ENCODE measurements around the gene MAS1L.
A peak's percentile ranks its signal among the peaks of the same experiment; 100 is the strongest.

MAS1L gene

DNA sequence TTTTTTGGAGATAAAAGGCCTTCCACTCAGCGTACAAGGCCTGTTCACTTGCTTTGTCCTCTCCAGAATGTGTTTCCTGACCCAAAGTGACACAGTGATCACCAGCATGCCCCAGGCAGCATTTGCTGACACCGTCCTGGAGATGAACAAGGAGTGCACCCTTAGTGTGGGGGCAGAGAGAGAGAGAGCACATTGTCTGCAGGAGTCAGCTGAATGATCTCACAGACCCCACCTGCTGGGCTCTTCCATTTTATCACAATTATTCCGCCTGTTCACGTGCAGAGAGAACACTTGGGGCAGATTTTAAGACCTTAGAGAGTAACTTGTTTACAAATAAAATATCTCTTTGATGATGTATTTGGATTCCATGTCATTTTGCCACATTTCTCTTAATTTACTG, 22.4 kb upstream of the MAS1L start:
- peak; percentile 59 for DNase-seq

DNA sequence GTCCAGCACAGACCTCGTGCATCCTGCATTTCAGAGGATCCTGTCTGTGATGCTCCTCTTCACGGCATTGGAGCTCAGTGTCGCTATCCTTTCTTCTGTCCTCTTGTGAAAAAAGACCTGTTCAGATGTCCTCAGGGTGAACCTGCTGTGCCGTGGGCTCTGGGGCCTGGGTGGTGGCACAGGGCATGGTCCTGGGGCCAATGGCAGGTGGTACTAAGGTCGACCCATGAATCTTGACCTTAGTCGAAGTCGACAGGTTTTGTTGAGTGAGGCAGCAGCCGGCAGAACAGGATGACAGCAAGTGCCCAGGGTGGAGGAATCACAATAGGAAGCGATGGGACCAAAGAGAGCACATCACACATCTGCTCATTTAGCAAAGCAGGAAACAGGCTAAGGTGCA, 22.0 kb upstream of the MAS1L start:
- peak; percentile 27 for DNase-seq

DNA sequence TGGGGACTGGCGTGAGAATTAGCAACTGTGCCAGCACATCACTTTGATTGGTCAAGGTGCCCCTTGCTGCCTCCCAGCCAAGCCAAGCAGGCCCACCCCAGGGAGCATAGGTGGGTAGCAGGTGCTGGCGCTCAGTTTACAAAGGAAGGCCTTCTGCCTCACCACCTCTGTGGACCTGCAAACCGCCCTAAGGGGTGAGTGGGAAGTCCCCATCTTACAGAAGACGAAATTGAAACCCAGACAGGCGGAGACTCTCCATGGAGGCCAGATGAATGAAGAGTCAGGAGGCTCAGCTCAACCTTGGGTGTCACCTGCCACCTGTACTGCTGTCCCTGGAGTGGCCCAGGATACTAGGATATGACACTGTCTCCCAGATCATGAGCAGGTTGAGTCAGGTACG, 21.5 kb upstream of the MAS1L start:
- DNase-seq: peak; percentile 17

DNA sequence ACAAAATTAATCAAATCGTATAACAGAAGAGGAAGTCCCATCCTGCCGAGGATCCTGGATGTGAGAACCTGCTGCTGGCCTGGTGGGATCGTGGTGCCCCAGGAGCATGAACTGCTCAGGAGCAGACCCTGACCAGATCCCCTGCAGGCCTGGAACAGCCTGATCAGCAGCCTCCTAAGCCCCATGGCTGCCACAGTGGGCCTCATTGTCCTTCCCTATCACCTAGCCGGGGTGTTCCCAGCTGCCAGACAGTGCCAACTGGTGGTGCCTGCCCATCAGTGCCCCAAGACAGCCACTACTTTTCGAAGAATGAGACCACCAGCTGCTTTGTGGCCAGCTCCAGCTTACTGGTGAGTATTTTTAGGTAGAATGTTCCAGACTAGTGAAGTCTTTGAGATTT, 19.6 kb upstream of the MAS1L start:
- DNase-seq: no peak

DNA sequence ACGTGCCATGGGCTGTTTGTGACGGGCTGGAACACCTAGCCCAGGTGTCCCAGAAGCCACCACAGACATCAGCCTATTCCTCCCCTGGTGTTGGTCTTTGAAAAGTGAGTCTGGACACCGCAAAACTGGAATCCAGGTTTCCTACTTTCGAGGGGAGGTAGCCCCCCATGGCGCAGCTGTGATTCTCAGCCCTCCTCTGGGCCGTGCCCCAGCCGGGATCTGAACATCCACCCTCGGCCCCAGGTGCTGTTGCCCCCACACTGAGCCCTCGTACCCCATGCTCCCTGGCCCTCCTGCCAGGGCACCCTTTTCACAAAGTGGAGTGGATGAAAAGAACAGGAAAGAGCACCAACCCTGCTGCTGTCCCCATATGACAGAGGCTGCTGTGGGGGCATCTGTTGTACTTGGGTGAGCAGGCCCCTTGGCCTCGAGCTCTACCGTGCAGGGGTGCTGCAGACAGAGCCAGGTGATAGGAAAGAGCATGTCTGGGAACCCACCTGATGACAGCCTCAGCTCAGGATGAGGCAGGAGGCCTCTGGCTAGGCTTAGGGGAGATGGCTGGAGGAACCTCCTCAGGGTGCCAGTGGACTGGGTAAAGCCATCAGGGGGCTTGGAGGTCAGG, 18.8 kb upstream of the MAS1L start:
- DNase-seq: peak; percentile 44

DNA sequence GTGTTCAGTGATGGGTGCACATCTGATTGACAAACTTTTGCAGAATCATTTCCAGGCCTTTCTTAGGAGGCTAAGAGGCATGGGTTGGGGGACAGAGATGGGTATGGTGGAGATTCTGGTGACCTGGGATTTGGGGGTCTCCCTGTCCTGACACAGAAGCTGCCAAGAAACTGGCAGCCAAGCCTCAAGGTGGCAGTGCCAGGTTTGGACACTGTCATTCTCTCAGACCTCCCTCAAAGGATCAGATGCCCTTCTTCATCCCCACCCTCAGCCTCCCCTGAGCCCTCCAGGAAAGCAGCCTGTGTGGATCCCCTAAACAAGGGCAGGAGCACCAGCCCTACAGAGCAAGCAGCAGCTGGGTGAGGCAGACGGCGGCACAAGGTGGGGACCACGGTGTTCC, 18.1 kb upstream of the MAS1L start:
- no peak for DNase-seq

DNA sequence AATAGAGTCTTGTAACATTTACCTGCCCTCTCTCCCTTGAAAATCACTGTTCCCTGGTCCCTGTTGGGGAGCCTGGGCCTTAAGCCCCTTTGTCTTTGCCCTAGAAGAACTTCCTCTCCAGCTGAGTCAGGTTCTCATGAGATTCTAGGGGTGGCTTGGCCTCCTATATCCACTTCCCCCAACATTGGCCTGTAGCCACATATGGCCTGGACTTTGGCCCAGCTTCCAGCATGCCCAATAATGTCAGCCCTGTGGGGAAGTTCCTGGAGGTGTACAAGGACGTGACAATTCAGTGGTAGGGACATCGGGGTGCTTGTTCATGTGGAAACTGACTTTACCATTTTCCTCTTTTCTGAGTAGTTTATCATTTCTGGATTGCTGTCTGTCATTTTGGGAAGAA, 17.2 kb upstream of the MAS1L start:
- no peak for DNase-seq

DNA sequence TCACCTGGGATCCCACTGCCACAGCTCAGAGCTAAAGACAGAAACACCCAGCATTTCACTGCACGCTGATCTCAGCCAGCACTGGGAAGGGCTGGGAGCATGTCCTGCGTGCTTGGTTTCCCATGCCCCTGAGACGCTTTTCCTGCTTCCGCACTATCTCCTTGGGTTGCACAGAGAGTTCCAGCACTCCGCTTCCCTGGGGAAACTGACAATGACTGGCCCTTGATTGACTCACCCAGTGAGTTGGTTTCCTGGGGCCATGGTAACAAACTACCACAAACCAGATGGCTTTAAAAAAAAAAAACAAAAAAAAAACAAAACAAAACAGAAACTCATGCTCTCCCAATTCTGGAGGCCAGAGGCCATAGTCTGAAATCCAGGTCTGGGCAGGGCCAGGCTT, 14.8 kb upstream of the MAS1L start:
- DNase-seq: no peak

DNA sequence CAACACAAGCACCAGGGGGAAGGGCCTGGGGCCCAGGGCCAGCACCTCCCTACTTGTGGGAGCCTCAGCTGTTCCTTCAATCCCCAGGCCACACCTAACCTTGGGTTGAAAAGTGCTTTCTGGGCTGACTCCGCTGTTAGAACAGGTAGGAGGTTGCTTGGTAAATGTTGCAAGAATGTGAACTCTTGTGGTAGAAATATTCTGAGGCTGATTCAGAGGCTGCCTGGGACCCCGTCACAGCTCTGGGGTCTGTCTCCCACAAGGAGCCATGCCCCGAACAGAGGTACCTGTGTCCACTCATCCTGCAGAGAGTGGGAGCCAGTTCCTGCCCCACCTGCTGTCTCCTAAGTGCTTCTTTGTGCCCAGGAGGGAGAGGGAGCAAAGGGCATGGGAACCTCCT, 14.4 kb upstream of the MAS1L start:
- peak; percentile 52 for DNase-seq

DNA sequence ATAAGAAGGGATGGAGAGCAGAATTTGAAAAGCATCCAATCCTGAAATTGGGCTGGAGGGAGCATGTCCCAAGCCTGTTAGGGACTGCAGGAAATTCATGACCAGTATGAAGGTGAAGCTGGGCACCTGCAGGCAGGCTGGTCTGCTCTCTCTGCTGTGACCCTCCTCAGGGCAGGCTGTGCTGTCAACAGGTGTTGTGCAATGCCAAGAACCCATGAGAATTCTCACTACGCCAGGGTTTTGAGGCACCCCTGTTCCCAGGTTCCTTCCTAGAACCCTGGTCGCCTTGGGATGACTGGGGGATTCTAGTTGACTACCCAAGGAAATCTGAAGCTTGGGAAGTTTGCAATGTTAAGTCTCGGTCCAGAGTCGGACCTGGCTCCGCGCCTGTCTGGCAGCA, 13.3 kb upstream of the MAS1L start:
- DNase-seq: no peak

DNA sequence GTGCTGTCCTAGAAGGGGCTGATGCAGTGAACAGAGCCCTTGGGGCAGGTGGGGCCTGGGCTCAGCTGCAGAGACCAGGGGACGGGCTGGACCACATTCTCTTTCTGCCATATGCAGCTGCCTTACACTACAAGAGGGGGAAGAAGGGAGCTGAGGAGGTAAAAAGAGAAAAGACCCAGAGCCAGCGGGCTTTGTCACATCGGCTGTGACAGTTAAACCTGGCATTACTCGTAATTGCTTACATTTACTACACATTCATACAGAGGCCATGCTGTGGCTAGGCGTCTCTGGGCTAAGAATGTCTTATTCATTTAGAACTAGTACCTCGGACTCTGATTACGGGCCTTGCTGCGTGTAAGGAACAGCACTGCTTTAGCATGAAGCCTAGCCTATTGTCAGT, 12.8 kb upstream of the MAS1L start:
- DNase-seq: peak; percentile 33

DNA sequence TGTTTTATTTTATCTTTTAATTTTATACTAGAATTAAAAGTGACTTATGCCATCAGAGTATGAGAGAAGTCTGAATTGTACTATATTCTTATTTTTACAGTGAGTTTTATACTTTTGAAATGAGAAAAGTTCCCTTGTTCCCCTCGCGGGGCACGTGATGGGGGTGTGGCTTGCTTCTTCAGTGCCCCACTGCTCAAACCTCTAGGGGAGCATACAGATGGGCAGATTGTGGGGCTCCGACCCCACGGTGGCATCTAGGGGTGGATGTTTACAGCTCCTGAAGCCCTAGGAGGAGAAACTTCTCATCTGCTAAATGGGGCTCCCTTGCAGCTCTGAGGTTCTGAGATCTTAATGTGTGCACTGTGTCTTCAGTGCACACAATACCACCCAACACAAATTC, 11.9 kb upstream of the MAS1L start:
- DNase-seq: no peak

DNA sequence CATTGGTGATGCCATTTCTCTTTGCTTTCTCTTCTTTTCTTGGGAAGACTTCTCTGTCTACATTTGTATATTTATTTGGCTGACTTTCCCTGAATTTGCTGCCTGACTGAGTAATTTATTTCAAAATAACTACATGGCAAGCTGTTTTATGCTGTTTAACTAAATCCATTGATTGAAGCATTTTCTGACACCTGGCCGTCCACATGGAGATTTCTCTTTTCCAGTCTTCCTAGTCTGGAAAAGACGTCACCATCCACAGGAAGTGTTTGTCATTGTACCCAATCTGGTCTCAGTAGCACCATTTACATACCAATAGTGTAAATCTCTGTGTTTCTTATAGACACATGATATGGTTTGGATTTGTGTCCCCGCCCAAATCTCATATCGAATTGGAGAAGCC, 9.2 kb upstream of the MAS1L start:
- no peak for DNase-seq

DNA sequence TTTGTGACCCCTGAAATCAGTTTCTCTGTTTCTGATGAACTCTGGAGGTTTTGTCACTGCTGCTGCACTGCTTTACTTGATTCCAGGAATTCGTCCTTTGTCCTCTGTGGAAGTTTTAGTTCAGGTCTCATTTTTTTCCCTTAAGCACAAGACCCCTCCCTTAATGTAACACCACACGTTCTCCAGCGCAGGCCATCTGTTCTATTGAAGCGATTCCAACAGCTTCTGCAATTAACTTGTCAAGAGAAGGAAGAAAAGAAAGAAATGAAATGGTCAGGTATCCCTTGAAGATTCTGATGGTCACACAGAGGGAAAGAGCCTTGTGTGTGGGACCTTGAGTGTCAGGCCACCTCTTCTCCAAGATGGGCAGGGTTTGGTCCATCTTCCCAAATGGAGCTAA, 7.8 kb upstream of the MAS1L start:
- DNase-seq: no peak

DNA sequence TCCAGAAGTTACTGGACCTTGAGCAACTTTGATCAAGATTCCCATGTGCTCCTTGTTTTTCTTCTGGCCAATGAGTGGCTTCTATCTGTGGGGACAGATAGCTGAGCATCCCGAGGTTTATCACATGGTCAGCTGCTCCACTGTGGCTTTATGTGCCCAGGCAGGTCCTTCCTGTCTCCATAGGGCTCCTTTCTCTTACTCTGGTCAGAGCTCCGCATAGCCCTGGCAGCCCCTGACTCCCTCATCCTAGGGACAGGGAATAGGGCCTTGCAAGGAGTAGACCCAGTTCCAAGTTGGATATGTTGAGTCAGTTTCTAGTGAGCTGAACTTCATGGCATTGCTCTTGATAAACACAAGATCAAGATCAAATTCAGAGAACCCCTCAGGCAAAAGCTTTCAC, 6.4 kb upstream of the MAS1L start:
- peak; percentile 28 for DNase-seq

DNA sequence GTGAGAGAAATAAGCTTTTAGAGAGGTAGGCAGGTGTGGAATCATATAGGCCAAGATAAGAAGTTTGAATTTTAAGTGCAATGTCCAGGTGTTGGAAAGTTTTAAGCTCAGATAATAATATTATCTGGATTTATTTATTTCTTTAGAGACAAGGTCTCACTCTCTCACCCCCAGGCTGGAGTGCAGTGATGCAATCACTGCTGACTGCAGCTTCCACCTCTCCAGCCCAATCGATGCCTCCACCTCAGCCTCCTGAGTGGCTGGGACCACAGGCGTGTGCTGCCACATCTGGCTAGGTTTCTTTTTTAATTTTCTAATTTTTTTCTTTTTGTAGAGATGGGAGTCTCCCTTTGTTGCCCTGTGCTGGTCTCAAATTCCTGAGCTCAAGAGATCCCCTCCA, 5.5 kb upstream of the MAS1L start:
- no peak for DNase-seq

DNA sequence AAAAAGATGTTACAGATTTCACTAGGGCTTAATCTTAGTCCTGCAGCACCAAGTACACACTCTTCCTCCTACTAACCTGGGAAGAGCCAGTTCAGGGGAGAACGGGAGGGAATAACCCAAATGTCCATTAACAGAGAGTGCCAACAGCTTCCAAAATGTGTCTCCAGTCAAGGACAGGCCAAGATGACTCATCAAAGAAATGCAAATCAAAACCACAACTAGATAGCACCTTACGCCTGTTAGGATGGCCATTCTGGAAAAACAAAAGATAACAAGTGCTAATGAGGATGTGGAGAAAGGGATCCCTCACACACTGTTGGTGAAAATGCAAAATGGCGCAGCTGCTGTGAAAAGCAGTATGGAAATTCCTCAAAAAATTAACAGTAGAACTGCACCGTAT, 3.8 kb upstream of the MAS1L start:
- DNase-seq: no peak

DNA sequence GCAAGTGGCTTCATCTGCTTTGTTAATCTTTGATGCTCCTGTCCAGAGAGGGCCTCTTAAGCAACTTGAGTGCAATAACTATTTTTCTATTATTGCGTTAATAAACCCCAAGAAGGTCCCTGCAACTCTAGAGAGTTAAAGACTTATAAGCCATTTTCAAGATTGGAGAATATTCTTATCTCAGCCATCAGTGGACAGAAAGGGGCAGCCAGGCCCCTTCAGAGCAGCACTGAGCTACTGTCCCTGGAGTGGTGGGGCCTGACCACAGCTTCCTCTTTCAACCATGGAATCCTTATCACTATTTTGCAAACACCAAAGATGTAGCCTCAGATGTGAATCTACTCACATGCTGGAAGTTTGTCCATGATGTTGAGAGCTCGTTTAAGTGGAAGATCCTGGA, 2.8 kb upstream of the MAS1L start:
- DNase-seq: no peak

DNA sequence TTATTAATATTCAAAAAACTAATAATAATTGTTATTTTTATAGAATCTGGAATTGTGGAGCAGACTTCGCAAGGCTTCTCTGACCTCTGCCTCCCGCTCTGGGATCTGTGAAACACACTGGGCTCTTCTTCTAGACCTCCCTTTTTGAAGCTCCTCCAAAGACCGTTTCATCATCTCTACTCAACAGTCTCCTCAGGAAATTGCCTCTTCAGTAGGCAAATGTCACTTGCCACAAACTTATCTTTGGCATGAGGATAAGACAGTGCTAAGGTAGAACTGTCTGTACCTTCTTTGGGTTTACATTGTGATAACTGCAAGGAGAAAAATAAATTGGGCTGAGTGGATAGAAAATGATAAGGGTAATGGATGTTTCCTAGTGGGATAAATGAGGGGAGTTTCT, 2.3 kb upstream of the MAS1L start:
- no peak for DNase-seq

DNA sequence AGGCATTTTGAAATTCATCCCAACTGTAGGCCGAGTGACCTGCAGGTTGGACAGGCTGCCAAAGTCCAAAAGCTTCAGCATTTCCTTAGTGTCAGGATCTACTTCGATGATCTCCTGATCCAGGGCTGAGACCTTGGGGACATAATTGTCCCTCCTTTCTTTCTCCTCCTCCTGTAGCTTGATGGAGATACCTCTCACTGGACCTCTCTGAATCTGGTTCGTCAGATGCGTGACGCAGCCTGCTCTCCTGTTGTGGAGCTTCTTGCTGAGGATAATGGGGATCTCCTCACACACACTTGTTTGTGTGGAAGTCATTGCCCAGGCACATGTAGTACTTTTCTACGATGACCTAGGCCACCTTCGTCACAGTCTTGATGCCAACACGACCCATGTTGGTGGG, 1.5 kb upstream of the MAS1L start:
- DNase-seq: no peak

DNA sequence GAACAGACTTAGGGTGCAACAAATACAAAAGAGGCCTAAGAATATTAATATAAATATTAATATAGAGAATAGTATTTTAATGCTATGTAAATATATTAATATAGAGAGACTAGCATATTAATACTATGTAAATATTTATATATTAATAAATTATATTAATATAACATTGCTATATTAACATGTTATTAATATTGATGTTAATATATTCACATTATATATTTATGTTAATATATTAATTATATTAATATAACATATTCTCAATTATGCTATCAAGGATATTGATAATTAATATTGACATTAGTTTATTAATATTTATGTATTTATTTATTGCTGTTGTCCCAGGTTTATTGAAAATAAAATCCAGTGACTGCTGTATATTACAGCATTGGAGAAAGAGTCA, 1.1 kb upstream of the MAS1L start:
- DNase-seq: no peak

DNA sequence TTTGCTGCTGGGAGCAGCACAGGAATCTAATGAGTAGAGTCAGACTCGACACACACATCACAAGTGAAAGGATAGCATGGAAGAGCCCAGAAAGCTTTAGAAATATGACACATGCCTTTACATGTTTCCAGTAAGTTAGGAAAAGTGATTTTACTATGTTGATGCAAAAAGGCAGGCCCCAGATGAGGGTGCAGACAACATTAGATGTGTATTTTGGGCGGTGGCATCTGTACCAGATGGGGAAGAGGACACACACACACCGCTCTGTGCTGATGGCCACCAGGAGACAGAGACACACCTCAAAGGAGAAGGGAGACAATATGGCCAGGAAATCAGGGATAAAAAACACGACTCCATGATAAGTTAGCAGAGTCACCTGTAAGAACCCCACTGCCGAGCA, 625 bp downstream of the MAS1L start:
- no peak for DNase-seq

DNA sequence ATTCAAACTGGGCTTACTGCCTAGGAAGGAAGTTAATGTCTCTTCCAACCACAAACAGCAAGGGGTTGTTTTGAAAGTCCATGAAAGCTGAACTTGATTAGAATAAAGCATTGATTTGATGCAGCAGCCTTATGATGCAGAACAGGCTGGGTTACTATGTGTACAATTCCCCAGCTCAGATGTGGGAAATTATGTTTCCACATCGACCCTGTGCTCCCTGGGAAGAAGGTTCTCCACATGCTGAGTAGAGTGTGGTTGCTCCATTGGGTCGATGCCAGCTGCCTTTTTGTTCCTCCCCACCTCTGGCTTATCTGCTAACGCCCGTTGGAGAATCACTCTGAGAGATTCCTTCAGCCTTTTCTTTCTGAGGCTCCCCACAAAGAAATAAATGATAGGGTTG, 1.2 kb downstream of the MAS1L start:
- DNase-seq: no peak

DNA sequence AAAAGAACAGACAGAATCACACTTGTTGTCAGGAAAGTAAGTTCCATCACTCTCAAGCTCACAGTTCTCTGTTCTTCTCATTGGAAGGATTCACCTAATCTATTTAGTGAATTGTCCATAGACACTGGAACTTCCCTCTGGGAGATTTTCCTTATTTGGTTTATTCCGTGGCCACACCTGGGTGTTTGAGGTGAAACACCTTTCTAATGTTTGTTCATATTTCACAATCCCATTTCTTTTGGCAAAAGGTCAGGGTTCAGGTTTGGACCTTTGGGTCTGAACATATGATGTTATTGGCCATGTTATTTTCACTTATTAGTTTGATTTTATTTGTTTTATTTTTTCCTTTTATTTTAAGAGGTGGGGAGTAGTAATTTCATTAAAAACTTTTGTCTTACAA, 4.0 kb downstream of the MAS1L start:
- no peak for DNase-seq

DNA sequence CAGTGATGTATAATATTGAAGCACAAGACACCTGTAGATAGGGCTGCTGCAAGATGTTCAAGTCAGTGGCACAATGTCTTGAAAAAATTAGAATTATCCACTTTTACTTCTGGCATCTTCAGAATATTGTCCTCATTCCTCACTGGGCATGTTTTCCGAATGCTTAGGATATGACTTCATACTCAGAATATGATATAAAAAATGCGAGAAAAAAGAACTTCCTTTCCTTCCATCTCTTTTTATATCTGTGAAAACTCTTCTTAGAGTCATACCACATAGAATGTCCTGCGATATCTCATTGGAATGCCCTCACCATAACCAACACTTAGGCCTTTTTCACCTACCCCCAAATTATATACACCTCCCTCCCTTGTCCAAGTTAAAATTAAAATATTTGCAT, 4.6 kb downstream of the MAS1L start:
- DNase-seq: no peak

DNA sequence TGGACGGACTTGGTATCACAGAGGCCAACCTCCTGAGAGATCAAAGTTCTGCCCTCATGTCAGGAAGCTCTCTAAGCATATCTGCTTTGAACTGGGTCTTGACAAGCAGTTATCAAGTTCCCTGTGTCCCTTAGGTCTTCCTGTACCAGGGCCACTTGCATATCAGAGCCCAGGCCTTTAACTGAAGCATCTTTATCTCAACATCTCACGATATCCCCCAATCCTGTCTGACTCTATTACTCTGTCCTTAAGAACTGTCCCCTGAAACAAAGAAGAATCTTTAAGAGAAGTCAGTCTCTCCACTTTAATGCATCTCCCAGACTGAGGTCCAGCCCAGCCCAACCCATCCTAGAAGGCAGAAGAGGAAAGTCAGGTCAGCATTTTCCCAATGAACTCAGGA, 8.2 kb downstream of the MAS1L start:
- DNase-seq: peak; percentile 16

All from islet precursor cell (in vitro differentiated cells).